HG03460 (cell line): ENCODE measurements around the gene PSMG3.

ENCODE experiments used
- ATAC-seq: cut with Tn5 transposase; IDR thresholded peaks from one replicate; pipeline ENCODE4 v1.9.1; 2021; ENCODE audit not compliant: unreplicated experiment

The PSMG3 gene

DNA sequence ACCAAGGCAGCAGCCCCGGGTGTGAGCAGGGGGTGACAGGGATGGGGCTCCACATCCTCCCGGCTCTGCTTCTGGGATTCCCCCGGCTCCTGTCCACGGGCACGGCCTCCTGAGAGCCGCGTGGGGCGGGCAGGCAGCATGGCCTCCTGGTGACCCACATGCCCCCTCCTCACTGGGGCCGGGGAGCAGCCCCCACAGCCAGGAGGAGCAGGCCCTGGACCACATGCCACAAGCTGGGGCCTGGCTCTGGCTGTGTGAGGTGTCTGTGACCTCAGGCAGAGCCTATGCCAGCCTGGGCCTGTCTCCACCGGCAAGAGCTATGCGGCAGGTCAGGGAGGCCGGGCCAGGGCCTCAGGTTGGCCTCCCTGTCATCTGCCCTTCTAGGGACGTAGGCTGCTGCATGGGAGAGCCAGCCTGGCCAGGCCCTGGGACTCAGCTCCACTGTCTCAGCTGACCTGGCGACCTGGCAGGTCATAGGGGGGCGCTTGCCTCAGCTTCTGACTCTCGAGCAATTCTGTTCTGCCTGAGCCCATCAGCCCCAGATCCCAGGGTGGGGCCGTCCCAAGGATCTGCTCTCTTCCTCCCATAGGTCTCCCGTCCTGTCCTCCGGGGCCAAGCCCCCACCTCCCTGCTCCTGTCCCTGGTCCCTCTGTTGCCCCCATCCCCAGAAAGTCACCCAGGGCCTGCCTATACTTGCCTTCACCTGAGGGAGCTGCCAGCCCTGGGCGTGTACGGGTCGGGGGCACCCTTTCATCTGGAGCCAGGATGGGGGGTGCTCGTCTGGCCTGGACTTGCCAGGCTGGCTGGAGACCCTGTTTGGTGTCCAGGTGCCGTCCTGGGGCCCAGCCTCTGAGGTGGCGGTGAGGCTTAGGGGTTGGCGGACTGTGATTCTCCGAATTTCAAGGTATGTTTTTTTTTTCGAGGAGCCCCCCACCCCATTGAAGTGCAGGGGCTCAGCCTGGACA is 9.9 kb downstream of the PSMG3 start:
- ATAC-seq, result no peak

DNA sequence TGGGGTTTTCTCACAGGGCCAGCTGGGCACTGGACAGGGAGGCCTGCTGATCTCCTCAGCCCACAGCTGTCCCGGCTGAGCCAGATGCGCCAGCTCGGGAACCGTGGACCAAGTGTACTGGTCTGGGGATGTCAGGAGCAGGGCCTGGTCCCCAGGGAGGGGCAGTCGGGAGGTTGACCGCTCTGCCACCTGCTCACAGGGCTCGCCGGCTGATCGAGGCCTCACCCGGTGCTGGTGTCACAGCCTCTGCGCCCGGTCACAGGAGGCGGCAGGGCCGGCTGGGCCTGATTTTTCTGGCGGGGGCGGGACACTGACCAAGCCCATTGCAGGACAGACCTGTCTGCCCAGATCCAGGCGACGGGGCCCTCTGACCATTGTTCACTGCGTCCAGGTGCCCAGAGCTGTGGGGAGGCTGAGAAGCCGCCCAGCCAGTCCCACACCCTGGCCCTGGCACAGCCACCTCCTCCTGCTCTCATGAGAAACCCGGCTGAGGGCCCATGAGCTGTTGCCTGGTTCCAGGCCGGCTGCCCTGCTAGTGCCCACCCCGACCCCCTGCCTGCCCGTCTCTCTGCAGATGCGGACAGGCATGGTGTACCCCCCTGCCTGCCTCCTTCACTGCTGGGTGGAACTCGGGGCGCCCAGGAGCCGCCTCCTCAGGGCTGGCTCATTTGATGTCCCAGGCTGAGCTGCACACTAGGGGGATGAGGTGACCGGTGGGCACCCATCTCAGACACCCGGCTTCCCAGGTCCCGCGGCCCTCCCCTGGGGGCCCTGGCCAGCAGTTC is 10.8 kb downstream of the PSMG3 start:
- no peak for ATAC-seq

DNA sequence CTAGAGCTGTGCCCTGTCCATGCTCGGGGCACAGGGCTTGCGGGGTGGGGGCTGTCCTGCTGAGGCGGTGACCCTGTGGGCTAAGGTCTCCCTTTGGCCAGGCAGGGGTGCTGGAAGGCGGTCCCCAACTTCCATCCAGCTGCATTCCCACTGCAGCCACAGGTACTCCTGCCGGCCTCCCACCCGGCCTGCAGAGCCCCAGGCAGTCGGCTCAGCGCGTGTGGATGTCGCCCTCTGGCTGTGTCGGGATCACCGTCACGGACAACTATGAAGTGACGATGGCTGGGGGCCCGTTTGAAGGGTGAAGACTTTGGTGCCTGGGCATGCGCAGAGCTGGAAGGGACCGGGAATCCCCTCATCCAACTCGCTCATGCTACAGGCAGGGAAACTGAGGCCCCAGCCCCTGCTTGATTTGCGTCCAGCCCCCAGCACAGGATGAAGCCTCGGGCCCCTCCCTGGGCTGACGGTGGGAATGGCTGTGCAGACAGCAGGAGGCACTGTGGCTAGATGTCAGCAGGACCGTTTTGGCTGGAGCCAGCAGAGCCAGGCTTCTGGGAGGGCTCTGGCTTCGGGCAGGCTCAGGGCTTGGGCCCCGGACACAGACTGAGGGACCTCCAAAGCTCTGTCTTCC is 11.5 kb downstream of the PSMG3 start:
- ATAC-seq, result no peak

- ATAC-seq, result no peak
Measured at GRCh38 chr7:1557771-1558170, 12.1 kb downstream of the PSMG3 start.

GRCh38 chr7:1557006-1557405 is 12.8 kb downstream of the PSMG3 start:
- ATAC-seq, result no peak

DNA sequence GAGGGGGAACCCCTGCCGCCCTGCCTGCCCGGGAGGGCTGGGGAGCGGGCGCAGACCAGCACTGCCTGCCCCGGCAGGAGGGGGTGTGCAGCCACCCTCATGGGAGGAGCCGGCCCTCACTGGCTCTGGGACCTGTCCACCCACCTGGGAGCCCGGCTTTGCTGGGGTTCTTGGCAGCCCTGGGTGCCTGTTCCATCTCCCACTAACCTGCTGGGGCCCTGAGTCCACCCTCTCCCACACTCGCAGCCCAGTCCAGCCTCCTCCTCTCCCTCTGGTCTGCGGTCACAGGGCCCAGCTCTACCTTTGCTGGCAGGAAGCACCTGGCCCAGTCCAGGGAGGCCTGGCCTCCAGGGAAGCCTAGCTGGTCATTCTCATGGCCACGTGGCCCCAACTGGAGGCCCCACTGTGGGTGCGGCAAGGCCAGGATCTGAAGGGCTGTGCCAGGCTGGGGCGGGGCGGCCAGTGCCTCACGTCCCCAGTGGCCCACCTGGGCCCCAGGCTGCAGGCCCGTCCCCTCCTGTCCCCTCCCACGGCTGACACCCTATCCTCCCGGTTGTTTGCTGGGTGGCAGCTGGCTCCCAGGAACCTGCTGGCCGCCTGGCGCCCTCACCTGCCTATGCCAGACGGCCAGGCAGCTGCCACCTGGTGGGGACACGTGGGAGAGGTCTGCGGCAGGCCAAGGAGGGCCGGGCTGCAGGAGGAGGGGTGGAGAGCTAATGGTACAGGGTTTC is 13.9 kb downstream of the PSMG3 start, which contains the start of gene TMEM184A:
TSS of gene TMEM184A (minus strand) at position 393 of the 731 bp plus-strand sequence. CDS start 721 bp downstream, outside the sequence.
- no peak for ATAC-seq

GRCh38 chr7:1555046-1555812 is 14.6 kb downstream of the PSMG3 start:
- ATAC-seq, result no peak

DNA sequence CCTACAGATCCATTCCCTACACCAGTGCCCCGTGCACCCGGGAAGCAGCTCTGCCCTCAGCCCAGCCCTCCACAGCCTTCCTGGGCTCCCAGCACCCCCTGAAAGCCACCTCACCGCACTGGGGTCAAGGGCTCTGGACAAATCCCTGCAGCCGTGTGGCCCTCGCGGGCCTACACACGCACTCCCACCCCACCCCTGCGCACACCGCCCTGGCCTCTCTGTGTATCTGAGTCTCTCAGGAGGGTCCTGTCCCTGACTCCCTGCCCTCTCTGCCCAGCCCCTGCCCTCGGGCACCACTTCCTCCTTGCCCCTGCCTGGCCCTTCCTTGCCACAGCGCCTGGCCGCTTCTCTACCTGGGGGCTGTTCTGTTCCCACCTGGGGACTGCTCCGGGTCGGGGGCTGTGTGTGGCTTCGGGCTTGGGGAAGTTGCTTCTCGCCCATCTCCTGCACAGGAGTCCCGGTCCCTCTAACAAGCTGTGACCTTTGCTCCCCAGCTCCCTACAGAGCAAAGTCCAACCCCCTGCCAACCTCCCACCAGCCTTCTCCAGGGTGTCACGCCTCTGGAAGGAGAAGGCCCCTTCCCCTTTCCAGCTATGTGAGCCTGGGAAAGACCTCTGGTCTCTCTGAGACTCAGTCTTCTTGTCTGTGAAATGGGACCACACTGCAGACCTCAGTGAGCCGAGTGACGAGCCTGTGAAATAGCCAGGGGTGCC is 15.3 kb downstream of the PSMG3 start:
- no peak for ATAC-seq

DNA sequence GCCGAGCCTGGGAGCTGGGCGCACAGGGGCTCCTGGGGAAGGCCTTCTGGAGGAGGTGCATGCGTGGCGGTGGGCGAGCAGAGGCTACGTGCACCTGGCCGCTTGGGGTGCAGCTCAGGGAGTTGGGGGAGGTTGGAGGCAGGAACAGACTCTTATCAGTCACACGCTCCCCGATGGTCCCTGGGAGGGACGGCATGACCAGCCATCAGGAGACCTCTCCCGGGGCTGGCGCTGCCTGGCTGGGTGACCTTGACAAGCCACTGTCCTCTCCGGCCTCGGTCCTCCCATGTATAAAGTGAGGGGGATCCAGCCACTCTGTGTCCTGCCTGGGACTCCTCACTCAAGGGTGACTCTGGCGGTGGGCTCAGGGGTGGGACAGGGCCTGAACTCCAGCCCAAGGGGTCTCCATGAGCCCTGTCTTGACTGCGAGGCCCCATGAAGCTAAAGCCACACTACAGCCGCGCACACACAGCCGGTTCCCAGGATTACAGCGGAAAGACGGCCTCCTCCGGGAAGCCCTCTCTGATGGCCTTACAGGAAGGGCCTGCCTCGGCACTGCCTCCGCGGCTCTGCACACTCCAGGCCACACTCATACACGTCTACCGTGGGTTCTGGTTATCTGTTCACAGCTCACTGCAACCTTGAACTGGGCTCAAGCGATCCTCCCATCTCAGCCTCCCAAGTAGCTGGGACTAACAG is 16.2 kb downstream of the PSMG3 start:
- ATAC-seq, result no peak

DNA sequence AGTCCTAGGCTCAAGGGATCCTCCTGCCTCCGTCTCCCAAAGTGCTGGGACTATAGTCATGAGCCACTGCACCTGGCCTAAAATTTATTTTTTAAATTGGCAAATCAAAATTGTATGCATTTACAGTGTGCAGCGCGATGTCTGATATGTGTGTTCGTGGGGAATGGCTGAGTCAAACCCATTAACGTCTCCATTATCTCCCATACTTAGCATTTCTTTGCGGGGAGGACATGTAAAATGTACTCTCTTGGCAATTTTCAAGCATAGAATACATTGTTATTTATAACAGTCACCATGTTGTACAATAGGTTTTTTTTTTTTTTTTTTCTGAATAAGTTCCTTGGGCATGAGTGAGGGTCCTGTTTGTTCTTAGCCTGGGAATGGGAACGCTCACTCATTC is 17.6 kb downstream of the PSMG3 start:
- no peak for ATAC-seq

DNA sequence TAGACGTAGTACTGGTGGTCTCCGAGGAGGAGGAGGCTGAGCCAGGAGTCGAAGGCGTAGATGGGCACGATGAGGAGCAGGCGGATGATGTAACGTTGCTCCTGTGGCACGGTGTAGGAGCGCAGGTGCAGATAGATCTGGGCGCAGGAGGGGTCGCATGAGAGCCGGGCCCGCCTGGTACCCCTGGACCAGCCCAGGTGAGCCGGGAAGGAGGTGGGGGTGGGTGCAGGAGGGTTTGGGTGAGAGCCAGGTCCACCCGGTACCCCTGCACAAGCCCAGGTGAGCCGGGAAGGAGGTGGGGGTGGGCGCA is 19.0 kb downstream of the PSMG3 start:
- no peak for ATAC-seq

GRCh38 chr7:1550005-1550845 is 19.6 kb downstream of the PSMG3 start:
- ATAC-seq, result no peak

DNA sequence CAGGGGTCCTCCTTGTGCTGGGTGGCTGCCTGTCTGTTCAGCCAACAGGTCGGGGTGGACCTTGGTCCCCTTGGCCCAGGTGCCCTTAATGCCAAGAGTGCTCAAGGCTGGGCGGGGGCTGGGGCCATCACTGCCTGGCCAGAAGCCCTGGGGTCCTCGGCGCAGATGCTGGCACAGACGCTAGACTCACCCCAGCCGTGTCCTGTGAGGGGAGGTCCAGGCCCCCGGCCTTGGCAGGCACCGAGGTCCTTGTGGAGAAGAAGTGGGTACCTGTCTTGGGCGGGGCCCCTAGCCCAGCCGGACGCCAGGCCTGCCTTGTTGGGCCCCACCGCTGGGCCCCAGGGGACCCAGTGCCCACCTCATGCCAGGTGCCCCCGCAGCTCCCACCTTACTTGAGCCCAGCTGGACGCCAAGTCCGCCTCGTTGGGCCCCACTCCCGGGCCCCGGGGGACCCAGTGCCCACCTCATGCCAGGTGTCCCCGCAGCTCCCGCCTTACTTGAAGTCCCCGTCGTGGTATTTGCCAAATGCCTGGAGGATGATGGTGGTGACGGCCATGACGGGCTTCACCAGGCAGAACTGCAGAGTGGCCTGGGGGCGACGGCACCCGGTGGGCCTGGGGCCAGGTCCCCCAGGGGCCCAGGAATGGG is 20.4 kb downstream of the PSMG3 start:
- ATAC-seq, result no peak

- no peak for ATAC-seq
Measured at GRCh38 chr7:1548944-1549343, 20.9 kb downstream of the PSMG3 start.

GRCh38 chr7:1548438-1548831 is 21.4 kb downstream of the PSMG3 start:
- ATAC-seq, result no peak

- ATAC-seq, result no peak
Measured at GRCh38 chr7:1547777-1548437, 21.9 kb downstream of the PSMG3 start.
